ENCODE data around the gene USP36.
"Not testable (repeated sequence)": the region's sequence is repeated elsewhere in the genome, so short reads cannot be mapped to it uniquely, and the experiment has no call there.

DNA sequence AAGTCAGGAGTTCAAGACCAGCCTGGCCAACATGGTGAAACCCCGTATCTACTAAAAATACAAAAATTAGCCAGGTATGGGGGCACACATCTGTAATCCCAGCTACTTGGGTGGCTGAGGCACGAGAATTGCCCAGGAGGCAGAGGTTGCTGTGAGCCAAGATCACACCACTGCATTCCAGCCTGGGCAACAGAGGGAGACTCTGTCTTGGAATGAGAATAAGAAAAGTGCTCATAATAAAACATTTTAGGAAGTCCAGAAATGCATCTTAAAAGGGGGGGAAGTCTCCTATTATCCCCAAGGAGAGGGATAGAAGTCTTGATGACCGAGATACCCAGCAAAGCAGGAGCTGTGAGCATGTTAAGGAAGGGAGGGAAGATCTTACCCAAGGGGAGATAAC, 26.4 kb upstream of the USP36 start:
- TF ChIP-seq, protein P1, sequence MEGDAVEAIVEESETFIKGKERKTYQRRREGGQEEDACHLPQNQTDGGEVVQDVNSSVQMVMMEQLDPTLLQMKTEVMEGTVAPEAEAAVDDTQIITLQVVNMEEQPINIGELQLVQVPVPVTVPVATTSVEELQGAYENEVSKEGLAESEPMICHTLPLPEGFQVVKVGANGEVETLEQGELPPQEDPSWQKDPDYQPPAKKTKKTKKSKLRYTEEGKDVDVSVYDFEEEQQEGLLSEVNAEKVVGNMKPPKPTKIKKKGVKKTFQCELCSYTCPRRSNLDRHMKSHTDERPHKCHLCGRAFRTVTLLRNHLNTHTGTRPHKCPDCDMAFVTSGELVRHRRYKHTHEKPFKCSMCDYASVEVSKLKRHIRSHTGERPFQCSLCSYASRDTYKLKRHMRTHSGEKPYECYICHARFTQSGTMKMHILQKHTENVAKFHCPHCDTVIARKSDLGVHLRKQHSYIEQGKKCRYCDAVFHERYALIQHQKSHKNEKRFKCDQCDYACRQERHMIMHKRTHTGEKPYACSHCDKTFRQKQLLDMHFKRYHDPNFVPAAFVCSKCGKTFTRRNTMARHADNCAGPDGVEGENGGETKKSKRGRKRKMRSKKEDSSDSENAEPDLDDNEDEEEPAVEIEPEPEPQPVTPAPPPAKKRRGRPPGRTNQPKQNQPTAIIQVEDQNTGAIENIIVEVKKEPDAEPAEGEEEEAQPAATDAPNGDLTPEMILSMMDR (IDR thresholded peaks at IDR 0.05; ENCODE audit: low read depth, low read length, poor library complexity, severe bottlenecking), result not testable (repeated sequence)
- TF ChIP-seq EZH2phosphoT487 (IDR thresholded peaks at IDR 0.05; ENCODE audit: borderline replicate concordance, low read length), result not testable (repeated sequence)
